Measurements from ENCODE around the gene RCN2. TPM values are rescaled to one million over a fixed set of nuclear protein-coding genes. Genes with fewer than 3 reads are reported as not detected.

The RCN2 gene
- total and polyA plus RNA-seq, 2 experiments from 2014 or later, result 170 to 327 TPM

DNA sequence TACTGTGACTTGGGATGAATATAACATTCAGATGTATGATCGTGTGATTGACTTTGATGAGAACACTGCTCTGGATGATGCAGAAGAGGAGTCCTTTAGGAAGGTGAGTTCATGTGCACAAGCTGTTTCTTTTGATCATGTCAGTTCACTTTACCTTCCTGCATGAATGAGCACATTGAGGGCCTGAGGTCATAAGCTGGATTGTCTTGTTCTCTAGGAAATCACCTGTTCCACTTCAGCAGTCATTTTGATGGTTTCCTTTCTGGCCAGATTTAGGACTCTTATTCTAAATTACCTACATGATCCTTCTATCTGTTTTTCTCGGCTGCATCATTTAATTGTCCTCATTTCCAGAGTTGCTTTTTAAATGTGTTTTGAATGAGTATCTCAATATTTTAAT is 4.1 kb downstream of the RCN2 start:
- Mint-ChIP-seq H3K27me3 (ENCODE audit: insufficient read depth, low read depth, poor library complexity) (peaks cover 2% of the 10 kb centered on the region), H3K36me3 (ENCODE audit: low read depth) (peaks cover 73% of the 10 kb centered on the region), H3K27ac (no peak overlapping the region), H3K4me3 (no peak overlapping the region), H3K4me1 (peaks cover 16% of the 10 kb centered on the region; the same call in 2 of the 3 replicates), H3K9me3 (no peaks in the 10 kb centered on the region)
- Histone ChIP-seq H3K4me3 (no peak overlapping the region), H3K27ac (ENCODE audit: low read depth) (no peak overlapping the region), H3K27me3 (ENCODE audit: insufficient read depth) (no peaks in the 10 kb centered on the region), H3F3A (replicated peaks; ENCODE audit: low read depth) (no peaks in the 10 kb centered on the region), H3K4me1 (ENCODE audit: insufficient read depth) (peaks cover 6% of the 10 kb centered on the region; the same call in 1 of the 2 replicates), H4K20me1 (replicated peaks; ENCODE audit: insufficient read depth) (0 out of 2 replicates have a peak, but pooled peaks cover 2% of the 10 kb centered on the region), H3K79me2 (replicated peaks; ENCODE audit: insufficient read depth) (peaks cover 38% of the 10 kb centered on the region), H3K9me2 (ENCODE audit: insufficient read depth) (no peaks in the 10 kb centered on the region), H3K4me2 (no peak overlapping the region), H3K36me3 (ENCODE audit: insufficient read depth) (peaks cover 28% of the 10 kb centered on the region), H2AFZ (no peak overlapping the region)
- TF ChIP-seq EZH2 (IDR thresholded peaks at IDR 0.05; ENCODE audit: low read depth, unreplicated experiment) (no peak), EZH2phosphoT487 (IDR thresholded peaks at IDR 0.05; ENCODE audit: unreplicated experiment) (no peak)
- no peak for DNase-seq (ENCODE audit: low spot score)
- no peak for ATAC-seq

GRCh38 chr15:76936671-76937070 is 5.1 kb downstream of the RCN2 start:
- H3K4me3 ChIP-seq, result no peak overlapping the region
- no peaks in the 10 kb centered on the region for H3K27me3 ChIP-seq (ENCODE audit: insufficient read depth)
- no peak for ATAC-seq
- Mint-ChIP-seq H3K9me3 (no peaks in the 10 kb centered on the region), H3K4me1 (peaks cover 19% of the 10 kb centered on the region; the same call in 2 of the 3 replicates), H3K36me3 (ENCODE audit: low read depth) (peaks cover 76% of the 10 kb centered on the region), H3K27me3 (ENCODE audit: insufficient read depth, low read depth, poor library complexity) (peaks cover 2% of the 10 kb centered on the region), H3K27ac (no peak overlapping the region), H3K4me3 (no peak overlapping the region)
- H3K36me3 ChIP-seq (ENCODE audit: insufficient read depth), result peaks cover 28% of the 10 kb centered on the region
- TF ChIP-seq CTCF (conservative IDR thresholded peaks at IDR 0.05; ENCODE audit: low read depth in 2 of 2) (no peak), ZNF462 (CRISPR knock-in tag; IDR thresholded peaks at IDR 0.05) (no peak), ZNF114 (CRISPR knock-in tag; IDR thresholded peaks at IDR 0.05) (no peak)
- H2AFZ ChIP-seq, result no peak overlapping the region
- peaks cover 38% of the 10 kb centered on the region for H3K79me2 ChIP-seq (replicated peaks; ENCODE audit: insufficient read depth)
- H3K27ac ChIP-seq (ENCODE audit: low read depth), result no peak overlapping the region
- 0 out of 2 replicates have a peak, but pooled peaks cover 3% of the 10 kb centered on the region for H4K20me1 ChIP-seq (replicated peaks; ENCODE audit: insufficient read depth)
- no peak for DNase-seq (ENCODE audit: low spot score)
- no peaks in the 10 kb centered on the region for H3F3A ChIP-seq (replicated peaks; ENCODE audit: low read depth)
- H3K4me2 ChIP-seq, result no peak overlapping the region
- peaks cover 15% of the 10 kb centered on the region for H3K4me1 ChIP-seq (ENCODE audit: insufficient read depth)
- no peaks in the 10 kb centered on the region for H3K9me2 ChIP-seq (ENCODE audit: insufficient read depth)
